NCI-H748 (cell line): ENCODE results near the gene RIMBP2.

Experiments used
- DNase-seq: peaks from one replicate; lab custom pipeline; 2025; ENCODE audit not compliant: unreplicated experiment; lab: John Stamatoyannopoulos, UW

The RIMBP2 gene

GRCh38 chr12:130520784-130521183 is 195.3 kb downstream of the RIMBP2 start:
- DNase-seq = no peak

DNA sequence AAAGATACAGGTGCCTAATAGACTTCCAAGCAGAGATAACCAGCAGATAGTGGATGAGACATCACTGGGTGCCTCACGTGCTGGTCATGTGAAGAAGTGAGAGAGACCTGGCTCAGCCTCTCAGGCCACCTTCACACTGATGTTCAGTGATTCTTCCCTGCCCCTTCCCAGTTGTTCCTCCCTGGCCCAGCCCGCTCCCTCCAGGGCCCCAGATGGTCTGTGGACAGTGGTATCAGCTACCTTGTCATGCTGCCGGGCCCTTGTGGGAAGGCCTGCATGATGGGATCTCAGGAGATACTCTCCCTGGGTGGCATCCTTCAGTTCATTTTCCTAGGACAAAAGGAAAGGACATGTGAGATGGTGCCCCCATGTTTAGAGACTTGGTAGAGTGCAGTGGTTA is 198.5 kb downstream of the RIMBP2 start:
- no peak for DNase-seq

GRCh38 chr12:130514149-130514551 is 201.9 kb downstream of the RIMBP2 start:
- DNase-seq = peak; percentile 86

DNA sequence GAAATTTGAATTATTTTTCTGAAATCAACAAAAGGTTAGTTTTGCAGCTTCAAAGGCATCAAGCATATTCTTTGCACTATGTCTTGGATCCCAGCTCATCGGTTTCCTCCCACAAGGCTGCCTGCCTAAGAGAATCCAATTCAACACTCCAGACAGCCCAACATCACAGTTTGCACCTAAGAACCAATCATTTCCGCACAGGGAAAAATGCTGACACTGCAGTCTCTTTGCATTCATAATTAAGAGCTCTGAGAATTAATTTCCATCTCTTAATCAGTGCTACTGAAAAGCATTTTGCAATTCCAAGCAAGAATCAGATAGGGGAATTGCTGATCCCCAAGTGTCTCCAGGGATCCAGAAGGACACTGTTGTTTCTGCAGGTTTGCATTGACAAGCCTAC is 202.5 kb downstream of the RIMBP2 start:
- no peak for DNase-seq

- no peak for DNase-seq
These were observed 204.8 kb downstream of the RIMBP2 start for GRCh38 chr12:130511285-130511684.

DNA sequence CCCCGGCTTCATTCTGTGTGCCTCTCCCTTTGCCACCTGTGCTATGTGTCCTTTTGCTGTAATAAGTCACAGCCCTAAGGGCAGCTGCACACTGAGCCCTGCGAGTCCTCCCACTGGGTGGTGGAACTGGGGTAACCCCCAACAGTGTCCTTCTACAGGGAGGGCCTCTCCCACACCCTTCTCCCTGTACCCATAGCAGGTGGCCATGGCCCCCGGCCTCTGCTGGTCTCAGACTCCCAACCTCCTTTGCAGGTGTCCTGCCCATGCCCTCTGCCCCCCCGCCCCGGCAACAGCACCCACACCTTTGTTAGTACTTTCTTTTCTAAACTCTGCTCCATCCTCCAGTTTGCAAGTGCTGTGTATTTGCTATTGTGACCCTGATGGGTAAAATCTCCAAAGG is 206.6 kb downstream of the RIMBP2 start:
- no peak for DNase-seq

DNA sequence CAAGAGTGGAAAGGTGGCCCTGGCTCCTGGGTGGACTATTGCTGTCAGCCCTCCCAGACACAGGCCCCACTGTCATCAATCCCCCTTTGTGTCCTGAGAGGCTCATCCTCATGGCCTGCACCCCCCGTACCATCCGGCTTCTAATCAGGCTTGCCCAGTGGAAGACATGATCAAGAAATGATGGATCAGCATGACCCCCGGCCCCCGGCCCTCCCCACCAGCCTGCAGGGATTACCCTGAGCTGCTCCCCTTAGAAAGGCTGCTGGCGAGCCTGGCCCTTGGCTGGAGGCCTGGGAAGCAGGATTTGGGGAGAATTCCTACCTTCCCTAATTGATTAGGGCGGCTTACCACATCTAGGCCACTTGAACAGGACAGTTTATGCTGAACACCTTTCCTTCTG is 207.3 kb downstream of the RIMBP2 start:
- no peak for DNase-seq

- no peak for DNase-seq
These were observed 207.8 kb downstream of the RIMBP2 start for GRCh38 chr12:130508318-130508717.

DNA sequence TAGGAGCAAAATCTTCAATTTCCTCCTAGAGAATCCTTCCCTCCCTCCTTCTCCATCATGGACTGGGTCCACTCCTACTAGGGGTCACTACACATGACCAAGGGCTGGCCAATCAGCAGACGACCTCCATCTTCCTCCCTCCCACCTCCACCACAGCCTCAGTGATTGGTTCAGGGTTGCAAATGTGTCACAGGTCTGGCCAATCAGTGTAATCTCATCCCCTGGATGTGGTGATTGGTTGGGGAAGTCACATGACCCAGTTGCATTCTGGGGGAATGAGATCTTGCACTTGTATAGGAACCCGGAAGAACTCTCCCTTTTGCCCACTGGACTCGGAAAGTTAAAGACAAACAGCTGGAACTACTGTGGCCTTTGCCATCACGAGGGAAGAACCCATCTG is 209.3 kb downstream of the RIMBP2 start:
- no peak for DNase-seq

DNA sequence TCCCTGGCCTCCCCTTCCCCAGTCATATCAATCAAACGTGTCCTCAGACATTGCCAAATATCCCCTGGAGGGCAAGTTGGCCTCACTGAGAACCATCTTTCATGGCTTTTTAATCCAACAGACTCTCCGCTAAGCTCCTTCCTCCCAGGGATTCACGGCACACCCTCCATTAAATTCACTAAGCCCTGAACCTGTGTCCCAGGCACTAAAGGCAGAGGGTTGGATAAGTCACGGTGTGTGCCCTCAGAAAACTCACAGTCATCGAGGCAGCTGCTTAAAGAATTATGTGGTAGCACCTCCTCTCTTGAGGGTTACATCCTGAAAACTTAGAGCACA is 211.3 kb downstream of the RIMBP2 start:
- DNase-seq = no peak

GRCh38 chr12:130504110-130504839 is 211.8 kb downstream of the RIMBP2 start:
- no peak for DNase-seq

- DNase-seq = no peak
These were observed 214.3 kb downstream of the RIMBP2 start for GRCh38 chr12:130501821-130502220.

DNA sequence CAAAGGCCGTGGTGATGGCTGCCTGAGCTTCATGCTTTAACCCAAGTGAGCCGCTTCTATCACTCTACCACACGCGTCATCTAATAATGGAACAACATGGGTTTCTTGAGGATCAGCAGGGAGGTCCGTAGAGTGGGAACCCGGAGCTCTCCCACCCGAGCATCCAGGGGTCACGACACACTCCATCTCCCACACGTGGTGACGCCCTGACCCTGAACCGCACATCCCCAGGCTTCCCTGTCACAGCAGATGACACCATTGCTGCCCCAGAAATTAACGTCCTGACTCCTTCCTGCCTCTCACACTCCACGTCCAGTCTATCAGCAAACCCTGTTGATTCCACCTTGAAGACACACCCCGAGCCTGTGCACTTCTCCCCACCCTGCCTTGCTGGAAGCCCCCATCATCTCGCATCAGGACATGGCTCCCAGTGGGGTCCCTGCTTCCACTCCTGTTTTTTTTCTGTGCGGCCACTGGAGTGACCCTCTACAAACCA is 215.2 kb downstream of the RIMBP2 start:
- DNase-seq = no peak

DNA sequence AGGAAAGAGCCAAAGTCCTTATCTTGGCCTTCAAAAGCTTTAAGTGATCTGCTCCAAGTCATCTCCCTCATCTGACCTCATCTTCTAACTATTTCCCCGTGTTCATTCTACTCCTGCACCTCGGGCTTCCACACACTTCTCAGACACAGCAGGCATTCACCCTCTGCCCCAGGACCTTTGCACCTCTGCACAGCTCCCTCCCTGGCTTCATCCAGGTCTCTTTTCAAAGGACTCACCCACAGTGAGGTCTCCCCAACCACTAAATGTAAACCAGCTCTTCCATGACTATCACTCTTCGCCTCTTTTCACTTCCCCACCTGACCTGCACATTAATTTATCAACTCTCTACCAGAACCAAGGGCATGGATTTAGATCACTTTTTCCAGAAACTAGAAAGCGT is 216.6 kb downstream of the RIMBP2 start:
- DNase-seq = no peak

DNA sequence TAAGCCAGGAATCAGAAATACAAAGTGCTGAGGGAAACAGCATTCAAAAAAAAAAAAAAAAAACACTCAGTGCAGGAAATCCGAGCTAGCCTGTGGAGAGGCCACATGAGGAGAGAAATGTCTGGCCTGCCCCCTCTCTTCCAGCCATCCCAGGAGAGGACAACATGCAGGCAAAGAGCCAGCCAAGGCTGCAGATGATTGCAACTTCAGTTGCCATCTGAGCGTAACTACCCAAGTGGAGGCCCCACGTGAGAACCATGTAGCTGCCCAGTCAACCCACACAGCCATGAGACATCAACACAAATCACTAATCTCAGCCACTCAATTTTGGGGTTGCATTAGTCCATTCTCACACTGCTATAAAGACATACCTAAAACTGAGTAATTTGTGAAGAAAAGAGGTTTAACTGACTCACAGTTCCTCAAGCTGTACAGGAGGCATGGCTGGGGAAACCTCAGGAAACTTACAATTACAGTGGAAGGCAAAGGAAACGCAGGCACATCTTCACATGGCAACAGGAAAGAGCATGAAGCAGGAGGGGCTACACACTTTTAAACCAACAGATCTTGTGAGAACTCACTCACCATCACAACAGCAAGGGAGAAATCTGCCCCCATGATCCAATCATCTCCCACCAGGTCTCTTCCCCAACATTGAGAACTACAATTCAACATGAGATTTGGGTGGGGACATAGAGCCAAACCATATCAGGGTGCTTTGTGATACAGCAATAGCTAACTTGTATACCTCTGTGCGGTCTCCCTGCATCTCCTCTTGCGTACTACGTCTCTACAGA is 217.3 kb downstream of the RIMBP2 start:
- no peak for DNase-seq

- DNase-seq = no peak
These were observed 218.1 kb downstream of the RIMBP2 start for GRCh38 chr12:130497991-130498390.

GRCh38 chr12:130497321-130497720 is 218.8 kb downstream of the RIMBP2 start:
- no peak for DNase-seq

DNA sequence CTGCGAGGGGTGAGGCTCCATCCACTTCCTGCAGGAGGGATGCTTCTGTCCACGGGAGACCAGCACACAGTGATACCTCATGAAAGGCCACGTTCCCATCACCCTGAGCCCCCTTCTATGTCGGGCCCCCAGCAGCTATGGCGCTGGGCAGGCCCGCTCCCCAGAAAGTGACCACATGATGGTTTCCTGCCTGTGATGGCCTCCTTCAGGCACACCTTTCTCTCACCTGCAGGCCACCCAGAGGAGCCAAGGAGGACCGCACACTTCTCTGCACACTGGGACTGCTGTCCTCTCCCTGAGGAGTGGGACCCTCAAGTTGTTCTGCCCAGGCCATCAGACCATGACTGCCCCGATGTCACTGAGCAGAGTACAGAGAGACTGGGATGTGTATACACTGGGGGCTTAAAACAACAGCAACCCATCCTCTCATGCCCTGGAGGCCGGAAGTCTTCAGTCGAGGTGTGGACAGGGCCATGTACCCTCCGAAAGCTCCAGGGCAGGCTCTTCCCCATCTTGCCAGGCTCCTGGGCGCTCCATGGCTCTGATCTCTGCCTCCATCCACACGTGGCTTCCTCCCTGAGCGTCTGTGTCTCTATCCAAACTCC is 219.5 kb downstream of the RIMBP2 start:
- DNase-seq = no peak

DNA sequence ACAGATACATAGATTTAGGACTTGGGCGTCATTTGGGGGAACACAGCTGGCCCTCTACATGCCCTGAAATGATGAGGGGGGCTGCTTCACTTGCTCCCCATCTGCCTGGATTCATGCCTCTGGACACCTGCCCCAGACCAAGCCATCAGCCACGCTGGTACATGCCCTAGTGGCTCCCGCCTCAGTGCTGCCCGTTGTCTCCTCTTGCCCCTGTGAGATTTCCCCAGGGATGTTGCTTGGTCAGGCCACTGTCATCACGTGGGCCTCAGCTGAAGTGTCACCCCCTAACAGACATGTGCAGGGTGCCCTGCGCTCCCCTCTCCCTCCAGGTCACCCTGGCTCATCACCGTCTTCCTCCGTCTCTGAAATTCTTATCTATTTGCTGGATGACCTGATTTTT is 220.9 kb downstream of the RIMBP2 start:
- no peak for DNase-seq

- DNase-seq = no peak
These were observed 221.4 kb downstream of the RIMBP2 start for GRCh38 chr12:130494736-130495135.

- DNase-seq = no peak
These were observed 222.1 kb downstream of the RIMBP2 start for GRCh38 chr12:130493951-130494350.
